ENCODE measurements around the gene CAPZB. TPM values are rescaled to one million over a fixed set of nuclear protein-coding genes. Genes with fewer than 3 reads are reported as not detected.

The CAPZB gene
- total and polyA plus RNA-seq, 4 donors = 230 to 297 (median 272) TPM

- peaks cover 2 to 9% of the 10 kb centered on the region in 2 donors for H3K4me1 ChIP-seq (ENCODE audit: control insufficient read depth in 1 of 2, insufficient read depth in 2 of 2, low read length in 2 of 2)
- no peaks in the 10 kb centered on the region for H3K36me3 ChIP-seq (ENCODE audit: control insufficient read depth in 1 of 2, insufficient read depth in 2 of 2, low read length in 1 of 2)
- H3K9me3 ChIP-seq (ENCODE audit: control insufficient read depth, low read length) = no peaks in the 10 kb centered on the region
- peak overlapping the region in 1 of 2 donors; percentile 82 for H3K27ac ChIP-seq (ENCODE audit: low read depth in 1 of 2, low read length in 2 of 2)
- intact Hi-C loops (cut with DNase I) = loop anchor here in 1 of 2 donors (10.0 kb wide), 1 partner anchor 211 kb away; a partner anchor contains a TSS
- no peak overlapping the region for H3K4me3 ChIP-seq (ENCODE audit: low read length in 2 of 2)
- ATAC-seq (ENCODE audit: low FRiP score) (no peak), DNase-seq (peak; percentile 74 to 89)
- 20 to 27% methylated on average over 4 of the region's 4 CpGs for WGBS, 2 donors
- H3K27me3 ChIP-seq (ENCODE audit: control insufficient read depth in 1 of 2, insufficient read depth in 2 of 2, low read length in 1 of 2) = no peaks in the 10 kb centered on the region
These were observed 101.2 kb downstream of the CAPZB start for GRCh38 chr1:19384113-19384512.

GRCh38 chr1:19382222-19382621, 103.1 kb downstream of the CAPZB start:
- intact Hi-C loops (cut with DNase I) = loop anchor here in 1 of 2 donors (10.0 kb wide), 1 partner anchor 213 kb away; a partner anchor contains a TSS
- H3K4me3 ChIP-seq (ENCODE audit: low read length in 2 of 2) = no peak overlapping the region
- peaks cover 2 to 9% of the 10 kb centered on the region in 2 donors for H3K4me1 ChIP-seq (ENCODE audit: control insufficient read depth in 1 of 2, insufficient read depth in 2 of 2, low read length in 2 of 2)
- no peaks in the 10 kb centered on the region for H3K9me3 ChIP-seq (ENCODE audit: control insufficient read depth, low read length)
- DNase-seq (no peak), ATAC-seq (ENCODE audit: low FRiP score) (no peak)
- H3K27ac ChIP-seq (ENCODE audit: low read depth in 1 of 2, low read length in 2 of 2) = no peak overlapping the region
- no peaks in the 10 kb centered on the region for H3K27me3 ChIP-seq (ENCODE audit: control insufficient read depth in 1 of 2, insufficient read depth in 2 of 2, low read length in 1 of 2)
- peaks cover 0 to 4% of the 10 kb centered on the region in 2 donors for H3K36me3 ChIP-seq (ENCODE audit: control insufficient read depth in 1 of 2, insufficient read depth in 2 of 2, low read length in 1 of 2)
- WGBS, 2 donors = 69 to 76% methylated on average over 4 of the region's 4 CpGs

- Histone ChIP-seq H3K27ac (ENCODE audit: low read depth in 1 of 2, low read length in 2 of 2) (no peak overlapping the region), H3K4me1 (ENCODE audit: control insufficient read depth in 1 of 2, insufficient read depth in 2 of 2, low read length in 2 of 2) (peaks cover 2 to 9% of the 10 kb centered on the region in 2 donors), H3K27me3 (ENCODE audit: control insufficient read depth in 1 of 2, insufficient read depth in 2 of 2, low read length in 1 of 2) (no peaks in the 10 kb centered on the region), H3K9me3 (ENCODE audit: control insufficient read depth, low read length) (no peaks in the 10 kb centered on the region), H3K36me3 (ENCODE audit: control insufficient read depth in 1 of 2, insufficient read depth in 2 of 2, low read length in 1 of 2) (peaks cover 0 to 4% of the 10 kb centered on the region in 2 donors), H3K4me3 (ENCODE audit: low read length in 2 of 2) (no peak overlapping the region)
- no peak for DNase-seq
- intact Hi-C loops (cut with DNase I) = loop anchor here in 1 of 2 donors (10.0 kb wide), 1 partner anchor 214 kb away; a partner anchor contains a TSS
- WGBS, 2 donors = 64 to 85% methylated on average over 6 of the region's 6 CpGs
- ATAC-seq (ENCODE audit: low FRiP score) = no peak
These were observed 104.1 kb downstream of the CAPZB start for GRCh38 chr1:19381261-19381660.

- no peaks in the 10 kb centered on the region for H3K4me1 ChIP-seq (ENCODE audit: control insufficient read depth in 1 of 2, insufficient read depth in 2 of 2, low read length in 2 of 2)
- no peak overlapping the region for H3K4me3 ChIP-seq (ENCODE audit: low read length in 2 of 2)
- WGBS, 2 donors = 85 to 86% methylated on average over 17 of the region's 17 CpGs
- no peak overlapping the region for H3K27ac ChIP-seq (ENCODE audit: low read depth in 1 of 2, low read length in 2 of 2)
- DNase-seq (no peak), ATAC-seq (ENCODE audit: low FRiP score) (no peak)
- H3K36me3 ChIP-seq (ENCODE audit: control insufficient read depth in 1 of 2, insufficient read depth in 2 of 2, low read length in 1 of 2) = peaks cover 0 to 4% of the 10 kb centered on the region in 2 donors
- no peaks in the 10 kb centered on the region for H3K9me3 ChIP-seq (ENCODE audit: control insufficient read depth, low read length)
- no peaks in the 10 kb centered on the region for H3K27me3 ChIP-seq (ENCODE audit: control insufficient read depth in 1 of 2, insufficient read depth in 2 of 2, low read length in 1 of 2)
- intact Hi-C loops (cut with DNase I) = no loop called here
These were observed 107.3 kb downstream of the CAPZB start for GRCh38 chr1:19377812-19378718.

GRCh38 chr1:19376428-19377372, 108.6 kb downstream of the CAPZB start:
- WGBS, 2 donors = 92 to 94% methylated on average over 7 of the region's 7 CpGs

GRCh38 chr1:19375631-19376400, 109.5 kb downstream of the CAPZB start:
- H3K27me3 ChIP-seq (ENCODE audit: control insufficient read depth in 1 of 2, insufficient read depth in 2 of 2, low read length in 1 of 2) = no peaks in the 10 kb centered on the region
- no peak for ATAC-seq (ENCODE audit: low FRiP score)
- H3K36me3 ChIP-seq (ENCODE audit: control insufficient read depth in 1 of 2, insufficient read depth in 2 of 2, low read length in 1 of 2) = peaks cover 0 to 4% of the 10 kb centered on the region in 2 donors
- 91 to 93% methylated on average over 6 of the region's 6 CpGs for WGBS, 2 donors
- peak in 1 of 2 donors; percentile 2 for DNase-seq
- H3K27ac ChIP-seq (ENCODE audit: low read depth in 1 of 2, low read length in 2 of 2) = no peak overlapping the region
- no peak overlapping the region for H3K4me3 ChIP-seq (ENCODE audit: low read length in 2 of 2)
- intact Hi-C loops (cut with DNase I) = no loop called here
- no peaks in the 10 kb centered on the region for H3K9me3 ChIP-seq (ENCODE audit: control insufficient read depth, low read length)
- no peaks in the 10 kb centered on the region for H3K4me1 ChIP-seq (ENCODE audit: control insufficient read depth in 1 of 2, insufficient read depth in 2 of 2, low read length in 2 of 2)

More at GRCh38 chr1:19376428-19377372, 108.6 kb downstream of the CAPZB start:
- Histone ChIP-seq H3K27me3 (ENCODE audit: control insufficient read depth in 1 of 2, insufficient read depth in 2 of 2, low read length in 1 of 2) (no peaks in the 10 kb centered on the region), H3K4me1 (ENCODE audit: control insufficient read depth in 1 of 2, insufficient read depth in 2 of 2, low read length in 2 of 2) (no peaks in the 10 kb centered on the region), H3K27ac (ENCODE audit: low read depth in 1 of 2, low read length in 2 of 2) (no peak overlapping the region), H3K36me3 (ENCODE audit: control insufficient read depth in 1 of 2, insufficient read depth in 2 of 2, low read length in 1 of 2) (peaks cover 0 to 4% of the 10 kb centered on the region in 2 donors), H3K4me3 (ENCODE audit: low read length in 2 of 2) (no peak overlapping the region), H3K9me3 (ENCODE audit: control insufficient read depth, low read length) (no peaks in the 10 kb centered on the region)
- ATAC-seq (ENCODE audit: low FRiP score) (no peak), DNase-seq (no peak)
- intact Hi-C loops (cut with DNase I) = no loop called here

GRCh38 chr1:19374926-19375325, 110.4 kb downstream of the CAPZB start:
- H3K9me3 ChIP-seq (ENCODE audit: control insufficient read depth, low read length) = no peaks in the 10 kb centered on the region
- DNase-seq = peak in 1 of 2 donors; percentile 30
- no peak overlapping the region for H3K27ac ChIP-seq (ENCODE audit: low read depth in 1 of 2, low read length in 2 of 2)
- 76 to 84% methylated on average over 8 of the region's 8 CpGs for WGBS, 2 donors
- peaks cover 0 to 4% of the 10 kb centered on the region in 2 donors for H3K36me3 ChIP-seq (ENCODE audit: control insufficient read depth in 1 of 2, insufficient read depth in 2 of 2, low read length in 1 of 2)
- H3K4me1 ChIP-seq (ENCODE audit: control insufficient read depth in 1 of 2, insufficient read depth in 2 of 2, low read length in 2 of 2) = no peaks in the 10 kb centered on the region
- no peaks in the 10 kb centered on the region for H3K27me3 ChIP-seq (ENCODE audit: control insufficient read depth in 1 of 2, insufficient read depth in 2 of 2, low read length in 1 of 2)
- intact Hi-C loops (cut with DNase I) = no loop called here
- no peak for ATAC-seq (ENCODE audit: low FRiP score)
- H3K4me3 ChIP-seq (ENCODE audit: low read length in 2 of 2) = no peak overlapping the region

Measured in aorta (tissue), 5 donors.